Hematopoietic multipotent progenitor cell (in vitro differentiated cells): ENCODE measurements around the gene KSR1. TPM values are rescaled to one million over a fixed set of nuclear protein-coding genes. Genes with fewer than 3 reads are reported as not detected.

ENCODE experiments used
- DNase-seq, 3 donors: peaks; one replicate each; pipeline ENCODE4 v3.0.0-alpha.2; 2011 to 2015; ENCODE audit warnings: low read depth in 2 of 3, low spot score in 2 of 3
- total RNA-seq: library from RNA; depleted of rRNA; stranded (reverse); fragments of >200 nt; gene quantifications from one replicate; pipeline ENCODE4 v1.2.3, GENCODE V29; 2012

KSR1 gene
- total RNA-seq, 1 donor, result 43.1 TPM

- no peak for DNase-seq
Measured at GRCh38 chr17:27565874-27566670, 109.8 kb downstream of the KSR1 start.

- no peak for DNase-seq
Measured at GRCh38 chr17:27566671-27567562, 110.7 kb downstream of the KSR1 start.

GRCh38 chr17:27567563-27567859 is 111.3 kb downstream of the KSR1 start:
- no peak for DNase-seq

- DNase-seq, result no peak
Measured at GRCh38 chr17:27568216-27568615, 112.0 kb downstream of the KSR1 start.

- DNase-seq, result no peak
Measured at GRCh38 chr17:27568811-27569210, 112.6 kb downstream of the KSR1 start.

- peak in 2 of 3 donors; percentile 64 to 66 for DNase-seq
Measured at GRCh38 chr17:27569257-27569722, 113.0 kb downstream of the KSR1 start.

- no peak for DNase-seq
Measured at GRCh38 chr17:27569884-27570577, 113.8 kb downstream of the KSR1 start.

- DNase-seq, result no peak
Measured at GRCh38 chr17:27570578-27570914, 114.3 kb downstream of the KSR1 start.

GRCh38 chr17:27571563-27572352 is 115.5 kb downstream of the KSR1 start:
- DNase-seq, result no peak

- DNase-seq, result peak in 2 of 3 donors; percentile 28 to 33
Measured at GRCh38 chr17:27572665-27573064, 116.4 kb downstream of the KSR1 start.

- DNase-seq, result no peak
Measured at GRCh38 chr17:27573548-27573947, 117.3 kb downstream of the KSR1 start.

GRCh38 chr17:27573971-27574525 is 117.8 kb downstream of the KSR1 start:
- DNase-seq, result peak in 2 of 3 donors; percentile 70 to 83

GRCh38 chr17:27575096-27575911 is 119.1 kb downstream of the KSR1 start:
- DNase-seq, result no peak

GRCh38 chr17:27575912-27576252 is 119.6 kb downstream of the KSR1 start:
- DNase-seq, result no peak

GRCh38 chr17:27576477-27577083 is 120.3 kb downstream of the KSR1 start:
- DNase-seq, result no peak

- DNase-seq, result no peak
Measured at GRCh38 chr17:27577121-27577761, 121.0 kb downstream of the KSR1 start.

- DNase-seq, result no peak
Measured at GRCh38 chr17:27577884-27578717, 121.9 kb downstream of the KSR1 start.

- no peak for DNase-seq
Measured at GRCh38 chr17:27578718-27579085, 122.5 kb downstream of the KSR1 start.
